Activated CD4-positive, CD25-positive, alpha-beta regulatory T cell treated with anti-CD3 and anti-CD28 coated beads, Interleukin-2, amount 50 U/mL, for 16 hours (primary cell): ENCODE measurements around the gene CDC42EP3.

ENCODE experiments used
- DNase-seq: peaks from one replicate; pipeline ENCODE4 v3.0.0-alpha.2; 2020; ENCODE audit warnings: low read depth, low spot score

The CDC42EP3 gene

DNA sequence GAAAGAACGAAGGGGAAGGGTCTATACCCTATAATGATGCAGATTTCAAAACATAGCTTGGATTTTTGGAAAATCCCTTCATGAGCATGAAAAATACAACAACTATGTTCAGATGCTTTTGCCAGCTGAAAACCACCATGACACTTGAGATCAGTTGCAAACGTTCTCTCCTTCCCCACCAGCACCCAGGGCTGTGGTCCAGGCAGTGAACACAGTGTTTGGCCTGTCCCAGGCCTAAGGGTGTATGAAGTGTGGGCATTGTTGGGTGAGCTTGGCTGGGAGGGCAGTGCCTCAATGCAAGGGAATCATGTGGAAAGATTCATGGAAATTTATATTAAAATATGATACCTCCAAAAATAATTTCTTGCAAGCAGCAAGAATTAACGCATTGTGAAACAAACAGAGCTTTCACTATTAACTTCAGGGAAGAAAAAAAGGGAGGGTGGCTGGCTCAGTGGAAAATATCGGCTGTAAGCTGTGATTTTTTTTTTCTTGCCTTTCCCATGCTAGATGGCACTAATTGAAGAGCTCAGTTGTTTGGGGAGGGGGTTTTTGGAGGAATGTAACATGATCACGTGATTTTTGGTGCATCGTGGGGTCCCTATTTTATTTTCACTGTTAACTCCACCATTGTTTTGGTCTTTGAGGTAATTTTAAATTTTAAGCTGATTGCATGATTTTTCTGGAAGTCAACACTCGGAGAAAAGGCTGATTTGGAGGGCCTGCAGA, 52.0 kb downstream of the CDC42EP3 start:
- no peak for DNase-seq

DNA sequence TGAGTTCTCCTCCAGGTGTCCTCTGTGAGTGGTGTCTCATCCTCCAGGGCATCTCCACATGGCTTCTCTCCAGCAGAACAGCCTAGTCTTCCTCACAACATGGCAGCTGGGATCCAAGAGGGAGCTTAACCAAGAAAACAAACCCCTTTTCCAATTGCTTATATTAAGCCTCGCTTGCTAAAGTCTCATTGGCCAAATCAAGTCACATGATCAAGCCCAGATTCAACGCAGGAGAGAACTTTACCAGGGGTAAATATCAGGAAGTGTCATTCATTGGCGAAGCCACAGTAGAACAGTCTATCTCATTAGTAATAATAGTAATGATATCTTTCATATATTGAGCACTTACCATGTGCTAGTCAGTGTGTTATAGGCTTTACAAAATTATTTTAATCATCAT, 53.1 kb downstream of the CDC42EP3 start:
- no peak for DNase-seq

DNA sequence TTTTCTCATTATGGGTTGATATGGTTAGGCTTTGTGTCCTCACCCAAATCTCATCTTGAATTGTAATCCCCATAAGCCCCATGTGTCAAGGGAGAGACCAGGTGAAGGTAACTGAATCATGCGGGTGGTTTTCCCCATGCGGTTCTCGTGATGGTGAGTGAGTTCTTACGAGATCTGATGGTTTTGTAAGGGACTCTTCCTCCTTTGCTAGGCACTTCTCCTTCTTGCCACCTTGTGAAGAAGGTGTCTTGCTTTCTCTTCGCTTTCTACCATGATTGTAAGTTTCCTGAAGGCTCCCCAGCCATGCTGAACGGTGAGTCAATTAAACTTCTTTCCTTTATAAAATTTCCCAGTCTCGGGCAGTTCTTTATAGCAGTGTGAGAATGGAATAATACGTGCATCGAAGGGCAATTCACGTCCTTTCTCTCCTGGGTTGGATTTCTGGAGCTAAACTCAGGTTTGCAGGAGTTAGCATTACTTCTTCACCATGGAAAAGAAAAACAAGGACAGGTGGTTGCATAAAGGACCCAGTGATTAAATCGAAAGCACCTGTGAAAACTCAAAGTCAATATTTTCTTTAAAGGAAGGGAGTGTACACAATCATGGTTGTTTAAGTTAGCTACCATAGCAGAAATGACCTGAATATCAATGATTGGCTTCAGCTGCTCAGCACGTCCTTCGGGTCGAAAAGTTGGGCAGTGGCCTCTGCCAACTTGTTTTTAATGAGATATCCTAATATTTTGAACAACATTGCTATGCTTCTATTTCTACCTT, 54.1 kb downstream of the CDC42EP3 start:
- no peak for DNase-seq

DNA sequence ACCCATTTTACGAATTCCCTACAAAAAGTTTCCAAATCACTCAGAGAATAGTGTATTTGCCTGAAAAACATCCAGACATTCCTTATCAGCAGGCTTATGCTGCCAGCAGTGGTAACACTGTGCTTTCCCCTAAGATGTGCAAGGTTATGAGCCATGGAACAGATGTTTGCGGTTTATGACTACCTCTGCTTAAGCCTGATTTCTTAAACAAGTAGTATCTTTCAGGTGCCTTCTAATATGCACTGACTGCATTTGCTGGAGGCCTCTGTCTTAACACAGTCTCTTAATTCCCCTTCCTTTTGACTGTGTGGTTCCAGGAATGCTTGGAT, 54.8 kb downstream of the CDC42EP3 start:
- no peak for DNase-seq

DNA sequence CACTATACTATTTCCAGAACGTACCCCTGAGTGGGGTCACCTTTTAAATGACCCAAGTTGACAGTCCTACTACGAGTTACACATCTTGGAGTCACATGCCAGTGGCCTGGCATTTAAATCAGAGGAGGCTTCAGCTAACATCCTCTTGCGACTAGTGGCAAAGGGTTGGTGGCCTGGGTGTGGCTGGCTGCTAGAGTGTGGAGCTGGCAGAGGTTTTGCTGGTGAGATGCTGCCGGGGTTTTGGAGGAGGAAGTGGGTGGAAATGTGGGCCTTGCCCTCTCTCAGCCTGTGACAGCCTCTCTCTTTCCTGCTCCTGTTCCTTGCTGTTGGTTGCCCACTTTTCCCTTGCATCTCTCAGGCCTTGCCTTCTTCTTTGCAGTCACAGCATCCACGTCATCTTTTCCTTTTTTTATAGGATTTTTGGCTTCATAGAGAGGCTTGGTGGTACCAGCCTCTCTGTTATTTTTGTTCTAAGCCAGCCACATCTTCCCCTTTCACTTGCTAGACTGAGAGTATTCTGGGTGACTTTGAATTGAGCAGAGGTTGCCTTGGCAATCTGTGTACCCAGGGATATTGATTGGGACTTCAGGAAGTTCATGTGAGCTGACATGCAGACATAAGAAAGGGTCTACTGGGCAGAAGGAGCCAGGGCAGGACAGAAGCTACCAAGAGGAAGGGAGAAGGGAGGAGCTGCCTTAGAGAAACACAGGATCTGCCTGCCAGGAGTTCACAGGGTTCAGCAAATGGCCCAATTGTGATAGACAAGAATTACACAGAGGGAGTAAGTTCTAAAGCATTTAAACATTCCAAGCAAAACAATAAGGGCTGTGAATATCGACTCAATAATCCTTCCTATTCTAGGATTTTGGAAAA, 55.4 kb downstream of the CDC42EP3 start:
- DNase-seq = no peak

DNA sequence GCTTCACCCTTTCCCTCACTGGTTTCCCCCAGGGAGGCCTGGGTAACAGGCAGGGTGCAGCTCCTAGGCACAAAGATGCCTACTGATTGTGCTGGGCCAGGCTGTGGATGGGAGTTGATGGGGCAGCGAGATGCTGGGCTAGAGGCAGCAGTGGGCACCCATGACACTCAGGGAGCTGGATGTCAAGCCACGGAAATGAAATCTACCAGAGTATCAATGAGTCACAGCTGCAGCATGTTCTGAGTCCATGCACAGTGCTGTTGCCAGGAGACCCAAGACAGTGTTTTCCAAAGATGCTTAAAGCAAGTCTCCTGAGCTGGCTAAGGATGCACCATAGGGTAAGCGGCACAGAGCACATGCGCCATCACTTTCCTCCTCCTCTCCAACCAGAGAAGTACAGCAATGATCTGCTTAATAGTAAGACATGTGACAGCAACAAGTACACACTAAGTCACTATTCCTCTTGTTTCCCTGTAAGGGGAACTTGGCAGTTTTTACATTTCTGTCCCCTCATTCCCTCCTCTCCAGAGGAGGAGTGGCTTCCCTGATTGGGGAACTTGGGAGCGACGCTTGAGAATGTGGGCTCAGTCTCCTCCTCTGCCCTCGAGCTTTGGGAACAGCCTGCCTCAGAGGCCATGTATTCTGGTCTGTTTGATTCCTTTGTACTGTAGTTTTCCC, 57.2 kb downstream of the CDC42EP3 start:
- no peak for DNase-seq

DNA sequence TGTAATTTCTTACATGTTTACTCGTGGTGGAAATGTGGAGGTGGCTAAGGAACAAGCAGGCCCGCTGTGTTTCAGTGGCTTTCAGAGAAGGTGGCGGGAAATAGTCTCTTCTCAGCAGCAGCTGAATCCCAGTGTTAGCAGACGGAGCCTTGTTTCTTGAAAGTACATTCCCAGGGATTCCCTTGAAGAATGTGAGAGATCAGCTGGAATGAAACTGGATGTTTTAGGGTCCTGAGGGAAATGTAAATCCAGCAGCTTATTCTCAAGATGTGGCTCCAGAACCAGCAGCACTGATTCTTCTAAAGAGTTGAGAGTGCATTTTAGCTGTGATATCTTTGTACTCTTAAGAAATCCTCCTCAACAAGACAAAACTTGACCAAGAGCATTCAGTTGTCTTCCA, 59.1 kb downstream of the CDC42EP3 start:
- no peak for DNase-seq

DNA sequence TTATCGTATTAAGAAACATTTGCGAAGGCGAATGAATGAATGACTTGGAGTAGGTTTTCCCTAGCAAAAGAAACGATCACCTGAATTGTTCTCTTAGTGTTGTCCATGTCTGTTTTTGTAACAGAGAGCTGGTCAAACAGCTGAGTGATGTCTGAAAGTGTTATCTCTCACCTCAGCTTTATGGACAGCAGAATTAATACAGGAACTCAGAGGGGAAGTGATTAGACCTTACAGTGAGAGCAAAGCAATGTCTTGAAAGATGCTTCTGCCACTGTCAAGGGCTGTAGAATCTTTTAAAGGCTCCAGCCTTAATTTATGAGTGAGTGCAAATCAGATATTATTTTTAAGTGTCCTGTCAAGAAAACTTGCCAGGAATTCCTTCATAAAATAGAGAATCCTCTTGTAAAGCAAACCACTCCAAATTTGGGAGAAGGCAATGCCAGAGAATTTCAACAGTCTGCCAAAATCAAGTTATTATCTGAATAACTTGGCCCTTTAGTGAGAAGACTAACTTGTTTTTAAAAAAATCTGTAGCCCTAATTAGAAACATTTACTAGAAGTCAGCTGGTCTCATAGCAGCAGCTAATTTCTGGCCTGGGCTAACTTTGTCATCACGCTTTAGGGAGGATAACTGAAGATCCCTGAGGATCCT, 60.7 kb downstream of the CDC42EP3 start:
- no peak for DNase-seq

DNA sequence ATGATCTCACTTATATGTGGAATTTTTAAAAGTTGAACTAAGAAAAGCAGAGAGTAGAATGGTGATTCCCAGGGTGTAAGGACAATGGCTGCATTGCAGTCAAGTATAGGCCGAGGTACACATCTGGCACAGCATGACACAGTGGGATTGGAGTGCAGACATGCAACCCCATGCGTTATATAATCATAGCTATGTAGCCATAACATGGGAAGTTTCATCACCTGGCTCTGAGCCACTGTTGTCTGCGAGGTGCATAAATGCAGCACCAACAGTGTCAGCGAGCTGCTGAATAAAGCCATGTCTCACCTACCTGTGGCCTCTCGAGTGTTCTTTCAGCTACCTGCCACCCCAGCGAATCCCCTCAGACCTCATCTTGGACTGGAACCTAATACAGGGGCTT, 61.7 kb downstream of the CDC42EP3 start:
- DNase-seq = no peak

DNA sequence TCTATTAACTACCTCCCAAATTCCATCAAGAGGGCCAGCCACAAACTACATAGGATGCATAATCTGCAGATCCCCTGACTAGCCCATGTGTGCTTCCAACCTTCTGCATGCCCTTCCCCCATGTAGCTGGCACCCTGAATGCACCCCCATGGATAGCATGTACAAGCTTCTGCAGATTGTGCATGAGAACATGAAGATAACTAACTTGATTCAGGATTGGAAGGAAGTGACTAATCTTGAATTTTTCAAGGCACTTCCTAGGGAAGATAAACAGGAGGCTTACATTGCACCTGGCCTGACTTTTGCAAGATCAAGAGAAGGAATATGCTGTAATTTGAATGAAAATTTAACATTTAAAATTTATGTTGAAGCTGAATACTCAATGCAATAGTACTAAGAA, 66.7 kb downstream of the CDC42EP3 start:
- no peak for DNase-seq

DNA sequence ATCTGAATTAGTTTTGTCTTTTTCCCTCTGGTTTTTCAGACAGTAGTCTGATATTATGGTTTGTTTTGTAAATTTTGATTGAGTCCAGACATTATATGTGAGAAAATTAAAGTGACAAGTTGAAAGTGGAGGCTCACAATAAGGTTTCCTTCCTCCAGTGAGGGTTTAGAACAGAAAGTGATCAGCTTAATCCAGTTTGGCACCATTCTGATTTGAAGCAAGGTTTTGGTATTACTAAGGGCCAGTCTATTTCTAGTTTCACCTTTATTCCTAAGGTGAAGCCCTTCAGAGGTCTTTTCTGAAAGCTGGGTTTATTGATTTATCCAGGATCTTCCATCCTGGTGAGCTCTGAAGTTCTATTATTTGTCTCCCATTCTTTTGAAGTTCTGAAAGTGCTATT, 68.7 kb downstream of the CDC42EP3 start:
- no peak for DNase-seq

DNA sequence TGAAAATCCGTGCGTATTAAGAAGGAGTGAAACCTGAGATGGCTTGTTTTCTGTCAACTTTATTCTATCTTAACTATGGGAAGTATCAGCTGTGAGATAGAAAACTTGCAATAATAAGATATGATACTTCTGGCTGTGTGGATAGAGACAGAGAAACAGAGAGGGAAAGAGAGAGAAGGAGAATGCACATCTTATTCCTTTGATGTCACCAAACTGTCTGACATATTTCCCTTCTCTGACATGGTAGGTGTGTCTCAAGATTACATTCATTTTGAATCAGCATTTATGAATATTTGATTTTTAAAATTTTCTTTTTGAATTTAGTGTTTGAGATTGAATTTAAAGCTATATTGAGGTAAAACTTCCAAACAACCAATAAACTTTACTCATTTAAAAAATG, 69.4 kb downstream of the CDC42EP3 start:
- no peak for DNase-seq

DNA sequence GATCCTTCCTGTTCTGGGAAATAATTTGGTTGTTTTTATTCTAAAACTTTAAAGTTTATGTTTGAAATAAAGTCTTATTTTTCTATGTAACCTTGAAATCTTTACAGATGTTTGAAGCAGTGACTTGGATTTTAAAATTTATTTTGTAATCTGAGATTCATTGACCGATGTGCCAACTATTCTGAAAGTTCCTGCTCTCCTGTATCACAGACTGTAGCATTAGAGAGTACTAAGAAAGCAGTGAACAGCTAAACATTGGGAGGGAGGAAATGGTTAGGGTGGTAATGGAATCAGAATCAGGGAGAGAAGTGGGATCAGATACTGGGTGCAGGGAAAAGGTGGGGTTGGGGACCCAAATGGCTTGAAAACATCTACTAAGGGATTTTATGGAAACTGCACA, 69.9 kb downstream of the CDC42EP3 start:
- no peak for DNase-seq

DNA sequence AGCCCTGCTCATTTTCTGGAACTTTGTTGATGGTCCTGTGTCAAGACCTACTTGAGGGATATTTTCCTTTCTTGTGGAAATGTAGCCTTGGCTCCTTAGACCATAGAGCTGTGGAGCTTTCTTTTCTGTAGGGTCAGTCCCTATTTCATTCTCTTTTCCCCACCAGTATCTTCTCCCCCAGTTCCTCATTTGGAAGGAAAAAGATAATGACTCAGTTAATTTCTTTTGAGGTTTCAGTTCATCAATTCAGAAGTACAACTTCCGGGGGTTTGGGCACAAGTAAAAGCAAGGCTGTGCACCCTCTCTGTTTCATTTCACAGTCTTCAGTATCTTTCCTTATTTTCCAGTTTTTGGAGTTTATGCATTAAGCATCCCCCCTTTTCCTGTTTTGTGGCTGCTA, 70.7 kb downstream of the CDC42EP3 start:
- no peak for DNase-seq

DNA sequence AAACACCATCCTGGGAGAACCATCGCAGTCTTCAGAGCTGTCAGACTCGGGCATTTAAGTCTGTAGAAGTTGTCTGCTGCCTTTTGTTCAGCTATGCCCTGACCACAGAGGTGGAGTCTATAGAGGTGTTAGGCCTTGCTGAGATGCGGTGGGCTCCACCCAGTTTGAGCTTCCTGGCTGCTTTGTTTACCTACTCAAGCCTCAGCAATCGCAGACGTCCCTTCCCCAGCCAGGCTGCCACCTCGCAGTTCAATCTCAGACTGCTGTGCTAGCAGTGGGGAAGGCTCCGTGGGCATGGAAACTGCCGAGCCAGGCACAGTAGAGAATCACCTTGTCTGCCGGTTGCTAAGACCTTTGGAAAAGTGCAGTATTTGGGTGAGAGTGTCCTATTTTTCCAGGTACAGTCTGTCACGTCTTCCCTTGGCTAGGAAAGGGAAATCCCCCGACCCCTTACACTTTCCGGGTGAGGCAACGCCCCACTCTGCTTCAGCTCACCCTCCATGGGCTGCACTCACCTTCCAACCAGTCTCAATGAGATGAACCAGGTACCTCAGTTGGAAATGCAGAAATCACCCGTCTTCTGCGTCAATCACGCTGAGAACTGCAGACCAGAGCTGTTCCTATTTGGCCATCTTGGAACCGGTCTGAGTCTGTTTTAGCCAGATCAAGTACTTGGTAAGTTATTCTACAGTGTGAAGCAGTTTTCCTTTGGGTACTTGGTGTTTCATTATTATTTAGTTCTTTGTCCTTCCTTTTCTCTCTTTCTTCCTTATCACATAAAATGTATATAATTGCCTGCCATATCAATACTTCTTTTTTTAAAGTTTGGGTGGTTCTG, 71.5 kb downstream of the CDC42EP3 start:
- peak; percentile 19 for DNase-seq

DNA sequence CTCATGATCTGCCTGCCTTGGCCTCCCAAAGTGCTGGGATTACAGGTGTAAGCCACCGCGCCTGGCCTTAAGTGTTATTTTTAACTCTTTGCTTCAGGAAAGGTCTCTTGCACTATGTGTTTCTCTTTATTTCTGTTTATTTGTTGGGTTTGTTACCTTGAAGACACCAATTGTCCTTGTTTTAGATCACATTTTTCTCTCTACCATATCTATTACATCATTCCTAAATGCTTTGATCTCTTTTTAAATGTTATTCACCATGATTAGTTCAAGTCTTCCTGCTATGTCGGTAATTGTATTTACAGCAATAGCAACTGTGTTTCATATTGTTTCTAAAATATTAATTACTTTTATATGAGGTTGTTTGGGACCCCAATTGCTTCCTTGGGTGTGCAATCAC, 77.7 kb downstream of the CDC42EP3 start:
- no peak for DNase-seq

DNA sequence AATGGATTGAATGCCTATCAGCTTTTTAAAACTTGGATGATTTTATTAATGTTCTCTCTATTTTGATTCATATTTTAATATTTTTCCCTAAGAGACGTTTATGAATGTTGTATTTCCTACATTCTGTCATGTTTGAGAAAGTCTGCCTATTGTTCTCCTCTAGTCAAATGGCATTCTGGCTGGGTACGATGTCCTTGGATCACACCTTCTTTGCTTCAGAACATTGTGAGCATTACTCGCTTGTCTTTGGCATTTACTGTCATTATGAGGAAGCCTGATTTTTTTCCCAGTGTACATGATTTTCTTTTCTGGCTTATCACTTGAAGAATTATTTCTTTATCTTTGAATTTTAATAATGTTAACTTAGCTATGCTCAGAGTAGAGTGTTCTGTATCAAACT, 78.4 kb downstream of the CDC42EP3 start:
- DNase-seq = no peak
